MM.1S (cell line): Measurements from ENCODE around the gene ARHGEF33.

ENCODE experiments used
- EZH2phosphoT487 ChIP-seq: fragments of 300-600 bp; sonication (generic); IDR thresholded peaks from 2 replicates; pipeline ENCODE4 v1.6.1; 2018; ENCODE audit warnings: antibody characterized with exemption, low read length
- TF ChIP-seq, protein P1 (sequence below): fragments of 300-600 bp; sonication (generic); IDR thresholded peaks from 2 replicates; pipeline ENCODE4 v1.5.1; 2016; ENCODE audit warnings: antibody characterized with exemption, low read length, mixed read lengths

DNA sequence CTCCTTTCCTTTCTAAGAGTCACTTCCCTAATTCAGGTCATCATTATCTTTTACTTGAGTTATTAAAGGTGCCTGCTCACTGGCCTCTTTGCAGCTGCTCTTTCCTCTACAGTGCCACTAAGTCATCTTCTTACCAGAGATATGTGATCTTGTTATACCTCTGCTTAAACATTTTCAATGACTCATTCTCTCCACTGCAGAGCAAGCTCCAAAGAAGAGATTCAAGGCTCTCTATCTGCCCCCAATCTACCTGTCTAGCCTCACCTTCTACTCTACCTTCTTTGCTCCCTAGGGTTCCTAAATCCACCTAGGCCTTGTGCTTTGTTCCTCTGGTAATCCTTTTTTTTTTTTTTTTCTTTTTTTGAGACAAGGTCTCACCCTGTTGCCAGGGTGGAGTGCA, 3.1 kb downstream of the ARHGEF33 start:
- TF ChIP-seq, protein P1, sequence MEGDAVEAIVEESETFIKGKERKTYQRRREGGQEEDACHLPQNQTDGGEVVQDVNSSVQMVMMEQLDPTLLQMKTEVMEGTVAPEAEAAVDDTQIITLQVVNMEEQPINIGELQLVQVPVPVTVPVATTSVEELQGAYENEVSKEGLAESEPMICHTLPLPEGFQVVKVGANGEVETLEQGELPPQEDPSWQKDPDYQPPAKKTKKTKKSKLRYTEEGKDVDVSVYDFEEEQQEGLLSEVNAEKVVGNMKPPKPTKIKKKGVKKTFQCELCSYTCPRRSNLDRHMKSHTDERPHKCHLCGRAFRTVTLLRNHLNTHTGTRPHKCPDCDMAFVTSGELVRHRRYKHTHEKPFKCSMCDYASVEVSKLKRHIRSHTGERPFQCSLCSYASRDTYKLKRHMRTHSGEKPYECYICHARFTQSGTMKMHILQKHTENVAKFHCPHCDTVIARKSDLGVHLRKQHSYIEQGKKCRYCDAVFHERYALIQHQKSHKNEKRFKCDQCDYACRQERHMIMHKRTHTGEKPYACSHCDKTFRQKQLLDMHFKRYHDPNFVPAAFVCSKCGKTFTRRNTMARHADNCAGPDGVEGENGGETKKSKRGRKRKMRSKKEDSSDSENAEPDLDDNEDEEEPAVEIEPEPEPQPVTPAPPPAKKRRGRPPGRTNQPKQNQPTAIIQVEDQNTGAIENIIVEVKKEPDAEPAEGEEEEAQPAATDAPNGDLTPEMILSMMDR, result no peak
- TF ChIP-seq EZH2phosphoT487, result no peak
